Muscle layer of colon (tissue), 2 donors: ENCODE results near the gene SPTSSA.
"Not testable (repeated sequence)": the region's sequence is repeated elsewhere in the genome, so short reads cannot be mapped to it uniquely, and the experiment has no call there.

Source experiments
- H3K27ac ChIP-seq: one replicate; pipeline ENCODE4 v1.7.0; 2013; ENCODE audit warnings: low read depth, mild to moderate bottlenecking, low read length, moderate library complexity
- H3K27me3 ChIP-seq, 2 donors: one replicate each; pipeline ENCODE4 v1.7.0; 2013; ENCODE audit warnings: low read length in 2 of 2, mild to moderate bottlenecking in 2 of 2; ENCODE audit not compliant: insufficient read depth in 2 of 2, control insufficient read depth in 1 of 2
- H3K36me3 ChIP-seq: one replicate; pipeline ENCODE4 v1.7.0; 2013; ENCODE audit warnings: mild to moderate bottlenecking, low read length; ENCODE audit not compliant: insufficient read depth
- H3K4me1 ChIP-seq: one replicate; pipeline ENCODE4 v1.7.0; 2013; ENCODE audit warnings: mild to moderate bottlenecking, low read length; ENCODE audit not compliant: insufficient read depth
- H3K4me3 ChIP-seq, 2 donors: one replicate each; pipeline ENCODE4 v1.7.0; 2013; ENCODE audit warnings: low read length in 2 of 2, low read depth in 1 of 2, mild to moderate bottlenecking in 1 of 2, moderate library complexity in 1 of 2
- H3K9ac ChIP-seq: one replicate; pipeline ENCODE4 v1.7.0; 2013; ENCODE audit warnings: low read length
- H3K9me3 ChIP-seq: one replicate; pipeline ENCODE4 v1.7.0; 2013; ENCODE audit warnings: mild to moderate bottlenecking, low read length
- donor health status: abdominal sarcoma.
- donor health status: Adenocarcinoma of cecum.

SPTSSA gene

GRCh38 chr14:34424488-34424887 lies 37.6 kb downstream of the SPTSSA start:
- no peaks in the 10 kb centered on the region for H3K36me3 ChIP-seq
- H3K27me3 ChIP-seq = no peaks in the 10 kb centered on the region

GRCh38 chr14:34423445-34423844 lies 38.6 kb downstream of the SPTSSA start:
- H3K36me3 ChIP-seq = no peaks in the 10 kb centered on the region
- no peaks in the 10 kb centered on the region for H3K27me3 ChIP-seq
- H3K9ac ChIP-seq = no peak overlapping the region
- H3K9me3 ChIP-seq = no peaks in the 10 kb centered on the region
- no peak overlapping the region for H3K4me3 ChIP-seq
- H3K4me1 ChIP-seq = no peaks in the 10 kb centered on the region
- H3K27ac ChIP-seq = no peak overlapping the region

More at GRCh38 chr14:34424488-34424887, 37.6 kb downstream of the SPTSSA start:
- no peaks in the 10 kb centered on the region for H3K9me3 ChIP-seq
- no peak overlapping the region for H3K27ac ChIP-seq
- H3K4me3 ChIP-seq = no peak overlapping the region
- H3K9ac ChIP-seq = no peak overlapping the region
- H3K4me1 ChIP-seq = no peaks in the 10 kb centered on the region

GRCh38 chr14:34420547-34421150 lies 41.4 kb downstream of the SPTSSA start:
- H3K4me3 ChIP-seq = no peak overlapping the region
- H3K9me3 ChIP-seq = no peaks in the 10 kb centered on the region

GRCh38 chr14:34409721-34410120 lies 52.3 kb downstream of the SPTSSA start:
- Histone ChIP-seq H3K27me3 (no peaks in the 10 kb centered on the region), H3K27ac (no peak overlapping the region), H3K4me1 (no peaks in the 10 kb centered on the region), H3K36me3 (no peaks in the 10 kb centered on the region), H3K9me3 (no peaks in the 10 kb centered on the region), H3K4me3 (no peak overlapping the region), H3K9ac (no peak overlapping the region)

More at GRCh38 chr14:34420547-34421150, 41.4 kb downstream of the SPTSSA start:
- H3K27me3 ChIP-seq = no peaks in the 10 kb centered on the region
- H3K4me1 ChIP-seq = no peaks in the 10 kb centered on the region
- H3K36me3 ChIP-seq = no peaks in the 10 kb centered on the region
- no peak overlapping the region for H3K9ac ChIP-seq
- no peak overlapping the region for H3K27ac ChIP-seq

GRCh38 chr14:34407951-34408350 lies 54.1 kb downstream of the SPTSSA start:
- no peaks in the 10 kb centered on the region for H3K36me3 ChIP-seq
- H3K27ac ChIP-seq = no peak overlapping the region
- H3K4me3 ChIP-seq = no peak overlapping the region
- H3K27me3 ChIP-seq = no peaks in the 10 kb centered on the region
- no peak overlapping the region for H3K9ac ChIP-seq
- H3K4me1 ChIP-seq = no peaks in the 10 kb centered on the region
- H3K9me3 ChIP-seq = no peaks in the 10 kb centered on the region

- no peaks in the 10 kb centered on the region for H3K36me3 ChIP-seq
- H3K9me3 ChIP-seq = no peaks in the 10 kb centered on the region
- no peak overlapping the region for H3K4me3 ChIP-seq
- no peaks in the 10 kb centered on the region for H3K27me3 ChIP-seq
- H3K9ac ChIP-seq = no peak overlapping the region
- no peak overlapping the region for H3K27ac ChIP-seq
- H3K4me1 ChIP-seq = no peaks in the 10 kb centered on the region
Observed at GRCh38 chr14:34404416-34404815, 57.6 kb downstream of the SPTSSA start.

GRCh38 chr14:34403646-34404045 lies 58.4 kb downstream of the SPTSSA start:
- no peak overlapping the region for H3K9ac ChIP-seq
- no peaks in the 10 kb centered on the region for H3K36me3 ChIP-seq
- no peak overlapping the region for H3K27ac ChIP-seq
- H3K27me3 ChIP-seq = no peaks in the 10 kb centered on the region
- no peaks in the 10 kb centered on the region for H3K9me3 ChIP-seq
- no peaks in the 10 kb centered on the region for H3K4me1 ChIP-seq
- no peak overlapping the region for H3K4me3 ChIP-seq

- Histone ChIP-seq H3K9me3 (no peaks in the 10 kb centered on the region), H3K4me3 (no peak overlapping the region), H3K9ac (no peak overlapping the region), H3K27me3 (no peaks in the 10 kb centered on the region), H3K27ac (no peak overlapping the region), H3K36me3 (no peaks in the 10 kb centered on the region), H3K4me1 (no peaks in the 10 kb centered on the region)
Observed at GRCh38 chr14:34398024-34398423, 64.0 kb downstream of the SPTSSA start.

GRCh38 chr14:34387974-34388516 lies 74.0 kb downstream of the SPTSSA start:
- H3K9me3 ChIP-seq = no peaks in the 10 kb centered on the region
- H3K4me1 ChIP-seq = no peaks in the 10 kb centered on the region
- no peaks in the 10 kb centered on the region for H3K27me3 ChIP-seq
- H3K9ac ChIP-seq = no peak overlapping the region
- no peak overlapping the region for H3K4me3 ChIP-seq
- no peaks in the 10 kb centered on the region for H3K36me3 ChIP-seq
- H3K27ac ChIP-seq = no peak overlapping the region

- Histone ChIP-seq H3K9me3 (no peaks in the 10 kb centered on the region), H3K9ac (no peak overlapping the region), H3K27me3 (no peaks in the 10 kb centered on the region), H3K4me1 (no peaks in the 10 kb centered on the region), H3K36me3 (no peaks in the 10 kb centered on the region), H3K27ac (no peak overlapping the region), H3K4me3 (no peak overlapping the region)
Observed at GRCh38 chr14:34386865-34387485, 75.1 kb downstream of the SPTSSA start.

GRCh38 chr14:34385881-34386280 lies 76.2 kb downstream of the SPTSSA start:
- H3K27me3 ChIP-seq, H3K4me3 ChIP-seq, H3K9ac ChIP-seq, H3K9me3 ChIP-seq, H3K36me3 ChIP-seq, H3K27ac ChIP-seq, H3K4me1 ChIP-seq: not testable (repeated sequence)

- no peaks in the 10 kb centered on the region for H3K4me1 ChIP-seq
- no peak overlapping the region for H3K4me3 ChIP-seq
- H3K27me3 ChIP-seq = no peaks in the 10 kb centered on the region
- no peak overlapping the region for H3K9ac ChIP-seq
- H3K36me3 ChIP-seq = no peaks in the 10 kb centered on the region
- no peak overlapping the region for H3K27ac ChIP-seq
- no peaks in the 10 kb centered on the region for H3K9me3 ChIP-seq
Observed at GRCh38 chr14:34383839-34384238, 78.2 kb downstream of the SPTSSA start.
